HUES48 (cell line): ENCODE results near the gene FOXO6.

ENCODE experiments used
- H3K27ac ChIP-seq: one replicate; pipeline ENCODE4 v1.7.0; 2013; ENCODE audit warnings: low read depth, low read length, inconsistent platforms
- H3K27me3 ChIP-seq: 2 replicates; pipeline ENCODE4 v1.6.1; 2013; ENCODE audit warnings: mild to moderate bottlenecking, low read length; ENCODE audit not compliant: control insufficient read depth, insufficient read depth
- H3K36me3 ChIP-seq: 2 replicates; pipeline ENCODE4 v1.6.1; 2013; ENCODE audit warnings: low read length; ENCODE audit not compliant: control insufficient read depth, insufficient read depth
- H3K4me1 ChIP-seq: 2 replicates; pipeline ENCODE4 v1.6.1; 2013; ENCODE audit warnings: mild to moderate bottlenecking, low read length; ENCODE audit not compliant: control insufficient read depth, insufficient read depth
- H3K4me3 ChIP-seq: 2 replicates; pipeline ENCODE4 v1.5.1; 2013; ENCODE audit warnings: mild to moderate bottlenecking, low read depth, low read length
- H3K9ac ChIP-seq: 2 replicates; pipeline ENCODE4 v1.6.1; 2013; ENCODE audit warnings: mild to moderate bottlenecking, low read depth, low read length, moderate library complexity
- H3K9me3 ChIP-seq: 2 replicates; pipeline ENCODE4 v1.6.1; 2013; ENCODE audit warnings: low read length; ENCODE audit not compliant: control insufficient read depth, insufficient read depth

The FOXO6 gene

GRCh38 chr1:41360786-41361494 is at the start of gene FOXO6:
TSS of gene FOXO6 (plus strand) at chr1:41361434.
- Histone ChIP-seq H3K4me1 (peaks cover 39% of the 10 kb centered on the region), H3K36me3 (no peaks in the 10 kb centered on the region), H3K27ac (no peak within 1 kb of the TSS), H3K9me3 (no peaks in the 10 kb centered on the region), H3K4me3 (peak within 1 kb of the TSS; percentile 57), H3K27me3 (peaks cover 63% of the 10 kb centered on the region), H3K9ac (no peak within 1 kb of the TSS)

- no peaks in the 10 kb centered on the region for H3K36me3 ChIP-seq
- no peaks in the 10 kb centered on the region; the same call in 1 of the 2 replicates for H3K27me3 ChIP-seq
- no peaks in the 10 kb centered on the region for H3K9me3 ChIP-seq
- H3K4me3 ChIP-seq, result no peak overlapping the region
- H3K4me1 ChIP-seq, result peaks cover 13% of the 10 kb centered on the region
- H3K27ac ChIP-seq, result no peak overlapping the region
- H3K9ac ChIP-seq, result no peak overlapping the region
Measured at GRCh38 chr1:41312991-41313645, 48.1 kb upstream of the FOXO6 start.

- H3K4me1 ChIP-seq, result peaks cover 13% of the 10 kb centered on the region
- H3K4me3 ChIP-seq, result no peak overlapping the region
- no peaks in the 10 kb centered on the region; the same call in 1 of the 2 replicates for H3K27me3 ChIP-seq
- no peaks in the 10 kb centered on the region for H3K36me3 ChIP-seq
- H3K9ac ChIP-seq, result no peak overlapping the region
- no peaks in the 10 kb centered on the region for H3K9me3 ChIP-seq
- H3K27ac ChIP-seq, result no peak overlapping the region
Measured at GRCh38 chr1:41313661-41314131, 47.5 kb upstream of the FOXO6 start.

- no peaks in the 10 kb centered on the region for H3K36me3 ChIP-seq
- no peaks in the 10 kb centered on the region; the same call in 1 of the 2 replicates for H3K27me3 ChIP-seq
- H3K4me3 ChIP-seq, result no peak overlapping the region
- H3K9me3 ChIP-seq, result no peaks in the 10 kb centered on the region
- H3K4me1 ChIP-seq, result peaks cover 13% of the 10 kb centered on the region
- H3K27ac ChIP-seq, result no peak overlapping the region
- H3K9ac ChIP-seq, result no peak overlapping the region
Measured at GRCh38 chr1:41314376-41315145, 46.7 kb upstream of the FOXO6 start.

- Histone ChIP-seq H3K36me3 (no peaks in the 10 kb centered on the region), H3K9me3 (no peaks in the 10 kb centered on the region), H3K4me1 (peaks cover 13% of the 10 kb centered on the region), H3K27ac (no peak overlapping the region), H3K4me3 (no peak overlapping the region), H3K27me3 (no peaks in the 10 kb centered on the region; the same call in 1 of the 2 replicates), H3K9ac (no peak overlapping the region)
Measured at GRCh38 chr1:41315146-41315822, 46.0 kb upstream of the FOXO6 start.

- no peak overlapping the region for H3K4me3 ChIP-seq
- no peaks in the 10 kb centered on the region for H3K9me3 ChIP-seq
- peaks cover 13% of the 10 kb centered on the region for H3K4me1 ChIP-seq
- no peaks in the 10 kb centered on the region for H3K36me3 ChIP-seq
- H3K27ac ChIP-seq, result no peak overlapping the region
- H3K27me3 ChIP-seq, result no peaks in the 10 kb centered on the region; the same call in 1 of the 2 replicates
- H3K9ac ChIP-seq, result no peak overlapping the region
Measured at GRCh38 chr1:41315871-41316270, 45.4 kb upstream of the FOXO6 start.

- Histone ChIP-seq H3K27me3 (no peaks in the 10 kb centered on the region; the same call in 1 of the 2 replicates), H3K36me3 (no peaks in the 10 kb centered on the region), H3K9ac (no peak overlapping the region), H3K4me1 (peaks cover 13% of the 10 kb centered on the region), H3K4me3 (no peak overlapping the region), H3K27ac (no peak overlapping the region), H3K9me3 (no peaks in the 10 kb centered on the region)
Measured at GRCh38 chr1:41317361-41317760, 43.9 kb upstream of the FOXO6 start.

GRCh38 chr1:41318135-41318534 is 43.1 kb upstream of the FOXO6 start:
- Histone ChIP-seq H3K9me3 (no peaks in the 10 kb centered on the region), H3K9ac (no peak overlapping the region), H3K27ac (no peak overlapping the region), H3K36me3 (no peaks in the 10 kb centered on the region), H3K4me3 (no peak overlapping the region), H3K27me3 (no peaks in the 10 kb centered on the region; the same call in 1 of the 2 replicates), H3K4me1 (peaks cover 13% of the 10 kb centered on the region)

GRCh38 chr1:41319106-41319755 is 42.0 kb upstream of the FOXO6 start:
- Histone ChIP-seq H3K36me3 (no peaks in the 10 kb centered on the region), H3K4me1 (peaks cover 13% of the 10 kb centered on the region), H3K9ac (no peak overlapping the region), H3K9me3 (no peaks in the 10 kb centered on the region), H3K27ac (no peak overlapping the region), H3K4me3 (no peak overlapping the region), H3K27me3 (no peaks in the 10 kb centered on the region)
